Mesothelial cell of epicardium (in vitro differentiated cells): ENCODE results near the gene SPARC. TPM values are rescaled to one million over a fixed set of nuclear protein-coding genes. Genes with fewer than 3 reads are reported as not detected.
A peak's percentile ranks its signal among the peaks of the same experiment; 100 is the strongest.

Source experiments
- DNase-seq, 2 experiments: peaks; one replicate each; pipeline ENCODE4 v3.0.0; 2021; ENCODE audit warnings: low spot score in 2 of 2; ENCODE audit not compliant: unreplicated experiment in 2 of 2
- H3K27ac Mint-ChIP-seq: 2 replicates; pipeline ENCODE4 v1.8.0; 2021; ENCODE audit warnings: mixed read lengths
- H3K27me3 Mint-ChIP-seq: 2 replicates; pipeline ENCODE4 v1.8.0; 2021; ENCODE audit warnings: low read depth, mixed read lengths
- H3K36me3 Mint-ChIP-seq: 2 replicates; pipeline ENCODE4 v1.8.0; 2021; ENCODE audit warnings: mixed read lengths
- H3K4me1 Mint-ChIP-seq: 2 replicates; pipeline ENCODE4 v1.8.0; 2021; ENCODE audit warnings: mixed read lengths
- H3K4me3 Mint-ChIP-seq: 2 replicates; pipeline ENCODE4 v1.8.0; 2021; ENCODE audit warnings: mild to moderate bottlenecking, moderate library complexity, mixed read lengths
- H3K9me3 Mint-ChIP-seq: 2 replicates; pipeline ENCODE4 v1.8.0; 2021; ENCODE audit warnings: mixed read lengths
- CTCF ChIP-seq: fragments of 200-600 bp; sonication (generic); IDR thresholded peaks from one replicate; pipeline ENCODE4 v1.5.0; 2021; ENCODE audit warnings: antibody characterized with exemption; ENCODE audit not compliant: unreplicated experiment
- total RNA-seq: library from RNA; stranded (reverse); gene quantifications from 3 replicates; pipeline ENCODE4 v1.2.1, GENCODE V29; 2021

Gene SPARC
- total RNA-seq, 1 donor from 2014 or later: 2,843 TPM

- Mint-ChIP-seq H3K36me3 (no peaks in the 10 kb centered on the region), H3K27ac (no peak overlapping the region), H3K9me3 (peaks cover 12% of the 10 kb centered on the region), H3K4me3 (no peak overlapping the region), H3K27me3 (no peaks in the 10 kb centered on the region), H3K4me1 (peaks cover 8% of the 10 kb centered on the region)
- TF ChIP-seq CTCF: no peak
- DNase-seq: peak in 1 of 2 experiments; percentile 9
These were observed 21.4 kb upstream of the SPARC start for GRCh38 chr5:151708126-151708525.

- peaks cover 11% of the 10 kb centered on the region for H3K4me1 Mint-ChIP-seq
- H3K27me3 Mint-ChIP-seq: no peaks in the 10 kb centered on the region
- H3K36me3 Mint-ChIP-seq: no peaks in the 10 kb centered on the region
- H3K27ac Mint-ChIP-seq: peak overlapping the region; percentile 39
- peaks cover 8% of the 10 kb centered on the region for H3K9me3 Mint-ChIP-seq
- TF ChIP-seq CTCF: no peak
- H3K4me3 Mint-ChIP-seq: no peak overlapping the region
- peak in 1 of 2 experiments; percentile 34 for DNase-seq
These were observed 20.9 kb upstream of the SPARC start for GRCh38 chr5:151707567-151707966.

GRCh38 chr5:151706906-151707305 is 20.2 kb upstream of the SPARC start:
- Mint-ChIP-seq H3K9me3 (peaks cover 4% of the 10 kb centered on the region), H3K27ac (no peak overlapping the region), H3K4me3 (no peak overlapping the region), H3K36me3 (no peaks in the 10 kb centered on the region), H3K27me3 (no peaks in the 10 kb centered on the region), H3K4me1 (peaks cover 15% of the 10 kb centered on the region)
- no peak for DNase-seq
- TF ChIP-seq CTCF: no peak

- H3K4me3 Mint-ChIP-seq: no peak overlapping the region
- H3K9me3 Mint-ChIP-seq: no peaks in the 10 kb centered on the region
- peak overlapping the region; percentile 33 for H3K27ac Mint-ChIP-seq
These were observed 17.1 kb upstream of the SPARC start for GRCh38 chr5:151703780-151704179.

GRCh38 chr5:151703227-151703626 is 16.5 kb upstream of the SPARC start:
- DNase-seq: no peak
- Mint-ChIP-seq H3K4me3 (no peak overlapping the region), H3K36me3 (no peaks in the 10 kb centered on the region), H3K9me3 (no peaks in the 10 kb centered on the region), H3K27ac (peak overlapping the region; percentile 90), H3K27me3 (no peaks in the 10 kb centered on the region), H3K4me1 (peaks cover 39% of the 10 kb centered on the region)
- TF ChIP-seq CTCF: no peak

More at GRCh38 chr5:151703780-151704179, 17.1 kb upstream of the SPARC start:
- no peaks in the 10 kb centered on the region for H3K27me3 Mint-ChIP-seq
- peaks cover 37% of the 10 kb centered on the region for H3K4me1 Mint-ChIP-seq
- TF ChIP-seq CTCF: no peak
- DNase-seq: no peak
- H3K36me3 Mint-ChIP-seq: no peaks in the 10 kb centered on the region

- Mint-ChIP-seq H3K27me3 (no peaks in the 10 kb centered on the region), H3K27ac (peak overlapping the region; percentile 100), H3K9me3 (no peaks in the 10 kb centered on the region), H3K4me1 (peaks cover 57% of the 10 kb centered on the region), H3K36me3 (no peaks in the 10 kb centered on the region), H3K4me3 (no peak overlapping the region)
- no peak for DNase-seq
- no peak for TF ChIP-seq CTCF
These were observed 14.1 kb upstream of the SPARC start for GRCh38 chr5:151700820-151701219.
